CD4-positive, alpha-beta memory T cell (primary cell): ENCODE results near the gene NCOA3. TPM values are rescaled to one million over a fixed set of nuclear protein-coding genes. Genes with fewer than 3 reads are reported as not detected.

Experiments
- CTCF ChIA-PET: fragments of 350-600 bp; sonication (Branson Sonifier 250); formaldehyde crosslinking; loops from one replicate; lab custom pipeline; 2021; ENCODE audit warnings: inconsistent platforms; ENCODE audit not compliant: partially characterized antibody; lab: Charles Lee
- POLR2A ChIA-PET: fragments of 350-600 bp; sonication (Branson Sonifier 250); formaldehyde crosslinking; loops from one replicate; lab custom pipeline; 2021; ENCODE audit not compliant: partially characterized antibody; lab: Charles Lee
- DNase-seq, 5 donors: peaks; one replicate each; pipeline versions ENCODE4 v3.0.0 to v3.0.0-alpha.2; 2020 to 2022; ENCODE audit warnings: mixed read lengths in 1 of 5
- H3K27ac ChIP-seq: one replicate; pipeline ENCODE4 v1.7.0; 2013; ENCODE audit warnings: low read depth, low read length
- H3K27me3 ChIP-seq: 2 replicates; pipeline ENCODE4 v1.7.0; 2013; ENCODE audit warnings: mild to moderate bottlenecking, low read length, moderate library complexity; ENCODE audit not compliant: insufficient read depth
- H3K36me3 ChIP-seq: 2 replicates; pipeline ENCODE4 v1.7.0; 2013; ENCODE audit warnings: mild to moderate bottlenecking, low read length, moderate library complexity; ENCODE audit not compliant: insufficient read depth
- H3K4me1 ChIP-seq: 2 replicates; pipeline ENCODE4 v1.7.0; 2013; ENCODE audit warnings: mild to moderate bottlenecking, low read length, moderate library complexity; ENCODE audit not compliant: insufficient read depth
- H3K4me3 ChIP-seq, 2 donors: one replicate each; pipeline ENCODE4 v1.7.0; 2013; ENCODE audit warnings: low read length in 2 of 2, mild to moderate bottlenecking in 1 of 2
- H3K9me3 ChIP-seq, 2 donors: one replicate each; pipeline ENCODE4 v1.7.0; 2013; ENCODE audit warnings: low read length in 2 of 2, control low read depth in 1 of 2; ENCODE audit not compliant: control insufficient read depth in 1 of 2
- H3K27ac Mint-ChIP-seq, 7 donors: one replicate each; pipeline ENCODE4 v1.8.0; 2020 to 2021; ENCODE audit warnings: mixed read lengths in 7 of 7, mild to moderate bottlenecking in 6 of 7, inconsistent platforms in 3 of 7, moderate library complexity in 3 of 7
- H3K27me3 Mint-ChIP-seq, 2 donors: one replicate each; pipeline ENCODE4 v1.8.0; 2020 to 2021; ENCODE audit warnings: mixed read lengths in 2 of 2
- H3K36me3 Mint-ChIP-seq, 2 donors: one replicate each; pipeline ENCODE4 v1.8.0; 2020 to 2021; ENCODE audit warnings: mixed read lengths in 2 of 2, inconsistent platforms in 1 of 2, mild to moderate bottlenecking in 1 of 2
- H3K4me1 Mint-ChIP-seq, 4 donors: one replicate each; pipeline ENCODE4 v1.8.0; 2020 to 2021; ENCODE audit warnings: mixed read lengths in 4 of 4, mild to moderate bottlenecking in 1 of 4
- H3K4me3 Mint-ChIP-seq, 8 donors: one replicate each; pipeline ENCODE4 v1.8.0; 2020 to 2021; ENCODE audit warnings: mixed read lengths in 8 of 8, mild to moderate bottlenecking in 7 of 8, moderate library complexity in 6 of 8, inconsistent platforms in 3 of 8
- H3K9me3 Mint-ChIP-seq, 8 donors: one replicate each; pipeline ENCODE4 v1.8.0; 2020 to 2021; ENCODE audit warnings: mixed read lengths in 8 of 8, mild to moderate bottlenecking in 5 of 8, inconsistent platforms in 3 of 8, moderate library complexity in 1 of 8
- intact Hi-C: fragments of 100-400 bp; cut with micrococcal nuclease; formaldehyde crosslinking; loops from one replicate; pipeline ENCODE4 v1.15.1; 2023
- polyA plus RNA-seq, 2 donors: library from polyadenylated mRNA; unstranded; fragments of 300-500 nt; fragmentation: Illumina TruSeq; gene quantifications; one replicate each; pipeline ENCODE4 v1.2.3, GENCODE V29; 2021
- total RNA-seq, 2 experiments: library from RNA; stranded (reverse); gene quantifications; one replicate each; pipeline ENCODE4 v1.2.3, GENCODE V29; 2021

The NCOA3 gene
- total and polyA plus RNA-seq, 4 experiments from 2014 or later = 7.0 to 74.7 (median 46.2) TPM

GRCh38 chr20:47670913-47671312, 169.2 kb downstream of the NCOA3 start:
- Mint-ChIP-seq H3K27ac (no peak overlapping the region), H3K4me3 (no peak overlapping the region), H3K36me3 (no peaks in the 10 kb centered on the region), H3K9me3 (peaks cover 0 to 3% (median 0%) of the 10 kb centered on the region in 8 donors), H3K27me3 (no peaks in the 10 kb centered on the region), H3K4me1 (no peaks in the 10 kb centered on the region)
- Histone ChIP-seq H3K27ac (no peak overlapping the region), H3K4me1 (no peaks in the 10 kb centered on the region), H3K36me3 (no peaks in the 10 kb centered on the region), H3K9me3 (no peaks in the 10 kb centered on the region), H3K27me3 (no peaks in the 10 kb centered on the region), H3K4me3 (no peak overlapping the region)
- intact Hi-C loops = no loop called here
- CTCF ChIA-PET = interaction anchor here (1.3 to 2.1 kb wide), 3 partner anchors 9 to 950 kb away, joined by 4 to 6 read pairs (median 6); no protein-coding TSS in a partner anchor
- DNase-seq = no peak
- POLR2A ChIA-PET = no interaction called here

- Mint-ChIP-seq H3K4me1 (no peaks in the 10 kb centered on the region), H3K9me3 (peaks cover 0 to 3% (median 0%) of the 10 kb centered on the region in 8 donors), H3K27me3 (no peaks in the 10 kb centered on the region), H3K4me3 (no peak overlapping the region), H3K36me3 (no peaks in the 10 kb centered on the region), H3K27ac (no peak overlapping the region)
- CTCF ChIA-PET = interaction anchor here (1.5 to 2.1 kb wide), 2 partner anchors 10 to 12 kb away, joined by 4 to 6 read pairs; no protein-coding TSS in a partner anchor
- no peaks in the 10 kb centered on the region for H3K36me3 ChIP-seq
- intact Hi-C loops = no loop called here
- no peak overlapping the region for H3K27ac ChIP-seq
- no peaks in the 10 kb centered on the region for H3K9me3 ChIP-seq
- H3K4me1 ChIP-seq = no peaks in the 10 kb centered on the region
- H3K27me3 ChIP-seq = no peaks in the 10 kb centered on the region
- no peak overlapping the region for H3K4me3 ChIP-seq
- POLR2A ChIA-PET = no interaction called here
- DNase-seq = no peak
Measured at GRCh38 chr20:47672166-47672565, 170.5 kb downstream of the NCOA3 start.

- no peaks in the 10 kb centered on the region for H3K27me3 Mint-ChIP-seq
- H3K27ac Mint-ChIP-seq = no peak overlapping the region
- H3K4me1 Mint-ChIP-seq = peaks cover 0 to 2% (median 0%) of the 10 kb centered on the region in 4 donors
- no peaks in the 10 kb centered on the region for H3K4me1 ChIP-seq
- DNase-seq = no peak
- ChIA-PET CTCF (interaction anchor here (7.3 kb wide), 1 partner anchor 949 kb away, joined by 78 read pairs; no protein-coding TSS in a partner anchor), POLR2A (no interaction called here)
- no peaks in the 10 kb centered on the region for H3K27me3 ChIP-seq
- intact Hi-C loops = no loop called here
- no peak overlapping the region for H3K4me3 Mint-ChIP-seq
- H3K9me3 ChIP-seq = no peaks in the 10 kb centered on the region
- H3K36me3 ChIP-seq = no peaks in the 10 kb centered on the region
- H3K36me3 Mint-ChIP-seq = no peaks in the 10 kb centered on the region
- H3K9me3 Mint-ChIP-seq = peaks cover 0 to 3% (median 0%) of the 10 kb centered on the region in 8 donors
- H3K4me3 ChIP-seq = no peak overlapping the region
- H3K27ac ChIP-seq = no peak overlapping the region
Measured at GRCh38 chr20:47672886-47673670, 171.4 kb downstream of the NCOA3 start.

- Histone ChIP-seq H3K36me3 (no peaks in the 10 kb centered on the region), H3K4me3 (no peak overlapping the region), H3K4me1 (no peaks in the 10 kb centered on the region), H3K9me3 (no peaks in the 10 kb centered on the region), H3K27ac (no peak overlapping the region), H3K27me3 (no peaks in the 10 kb centered on the region)
- H3K27ac Mint-ChIP-seq = no peak overlapping the region
- intact Hi-C loops = no loop called here
- no peaks in the 10 kb centered on the region for H3K36me3 Mint-ChIP-seq
- ChIA-PET POLR2A (no interaction called here), CTCF (interaction anchor here (7.3 kb wide), 1 partner anchor 948 kb away, joined by 78 read pairs; no protein-coding TSS in a partner anchor)
- H3K9me3 Mint-ChIP-seq = peaks cover 0 to 3% (median 0%) of the 10 kb centered on the region in 8 donors
- H3K4me1 Mint-ChIP-seq = peaks cover 0 to 2% (median 0%) of the 10 kb centered on the region in 4 donors
- no peaks in the 10 kb centered on the region for H3K27me3 Mint-ChIP-seq
- H3K4me3 Mint-ChIP-seq = no peak overlapping the region
- DNase-seq = no peak
Measured at GRCh38 chr20:47673671-47673955, 171.9 kb downstream of the NCOA3 start.

- CTCF ChIA-PET = interaction anchor here (1.2 to 7.3 kb wide), 3 partner anchors 10 to 948 kb away, joined by 4 to 78 read pairs (median 5); no protein-coding TSS in a partner anchor
Measured at GRCh38 chr20:47674145-47674544, 172.5 kb downstream of the NCOA3 start.

GRCh38 chr20:47674686-47675085, 173.0 kb downstream of the NCOA3 start:
- H3K9me3 Mint-ChIP-seq = peaks cover 0 to 5% (median 0%) of the 10 kb centered on the region in 8 donors
- Histone ChIP-seq H3K4me3 (no peak overlapping the region), H3K27ac (no peak overlapping the region), H3K27me3 (no peaks in the 10 kb centered on the region), H3K4me1 (no peaks in the 10 kb centered on the region), H3K36me3 (no peaks in the 10 kb centered on the region), H3K9me3 (no peaks in the 10 kb centered on the region)
- H3K36me3 Mint-ChIP-seq = no peaks in the 10 kb centered on the region
- H3K27me3 Mint-ChIP-seq = no peaks in the 10 kb centered on the region
- H3K4me3 Mint-ChIP-seq = no peak overlapping the region
- ChIA-PET POLR2A (no interaction called here), CTCF (interaction anchor here (1.2 to 7.3 kb wide), 4 partner anchors 10 to 947 kb away, joined by 3 to 78 read pairs (median 4); no protein-coding TSS in a partner anchor)
- H3K4me1 Mint-ChIP-seq = peaks cover 0 to 2% (median 0%) of the 10 kb centered on the region in 4 donors
- DNase-seq = no peak
- H3K27ac Mint-ChIP-seq = no peak overlapping the region
- intact Hi-C loops = no loop called here

More at GRCh38 chr20:47674145-47674544, 172.5 kb downstream of the NCOA3 start:
- intact Hi-C loops = no loop called here
- POLR2A ChIA-PET = no interaction called here
- Histone ChIP-seq H3K27ac (no peak overlapping the region), H3K27me3 (no peaks in the 10 kb centered on the region), H3K4me1 (no peaks in the 10 kb centered on the region), H3K9me3 (no peaks in the 10 kb centered on the region), H3K36me3 (no peaks in the 10 kb centered on the region), H3K4me3 (no peak overlapping the region)
- H3K36me3 Mint-ChIP-seq = no peaks in the 10 kb centered on the region
- H3K9me3 Mint-ChIP-seq = peaks cover 0 to 3% (median 0%) of the 10 kb centered on the region in 8 donors
- no peaks in the 10 kb centered on the region for H3K27me3 Mint-ChIP-seq
- H3K4me3 Mint-ChIP-seq = no peak overlapping the region
- H3K27ac Mint-ChIP-seq = no peak overlapping the region
- peaks cover 0 to 2% (median 0%) of the 10 kb centered on the region in 4 donors for H3K4me1 Mint-ChIP-seq
- no peak for DNase-seq
